GM12864 (cell line): Measurements from ENCODE around the gene PHTF2.

Source experiments
- DNase-seq: peaks from one replicate; pipeline ENCODE4 v3.0.0-alpha.2; 2011; ENCODE audit warnings: low read depth
- H3K4me3 ChIP-seq: 2 replicates; pipeline ENCODE4 v1.5.1; 2011; ENCODE audit warnings: mild to moderate bottlenecking, low read depth, low read length, control low read depth
- TF ChIP-seq, protein P1 (sequence below): IDR thresholded peaks from 2 replicates; pipeline ENCODE4 v1.5.1; 2011; ENCODE audit warnings: low read depth, mild to moderate bottlenecking, moderate library complexity, low read length, control low read depth, inconsistent platforms; ENCODE audit errors: missing control alignments

The PHTF2 gene

GRCh38 chr7:77933394-77933793 lies 134.8 kb downstream of the PHTF2 start:
- DNase-seq = no peak
- TF ChIP-seq, protein P1, sequence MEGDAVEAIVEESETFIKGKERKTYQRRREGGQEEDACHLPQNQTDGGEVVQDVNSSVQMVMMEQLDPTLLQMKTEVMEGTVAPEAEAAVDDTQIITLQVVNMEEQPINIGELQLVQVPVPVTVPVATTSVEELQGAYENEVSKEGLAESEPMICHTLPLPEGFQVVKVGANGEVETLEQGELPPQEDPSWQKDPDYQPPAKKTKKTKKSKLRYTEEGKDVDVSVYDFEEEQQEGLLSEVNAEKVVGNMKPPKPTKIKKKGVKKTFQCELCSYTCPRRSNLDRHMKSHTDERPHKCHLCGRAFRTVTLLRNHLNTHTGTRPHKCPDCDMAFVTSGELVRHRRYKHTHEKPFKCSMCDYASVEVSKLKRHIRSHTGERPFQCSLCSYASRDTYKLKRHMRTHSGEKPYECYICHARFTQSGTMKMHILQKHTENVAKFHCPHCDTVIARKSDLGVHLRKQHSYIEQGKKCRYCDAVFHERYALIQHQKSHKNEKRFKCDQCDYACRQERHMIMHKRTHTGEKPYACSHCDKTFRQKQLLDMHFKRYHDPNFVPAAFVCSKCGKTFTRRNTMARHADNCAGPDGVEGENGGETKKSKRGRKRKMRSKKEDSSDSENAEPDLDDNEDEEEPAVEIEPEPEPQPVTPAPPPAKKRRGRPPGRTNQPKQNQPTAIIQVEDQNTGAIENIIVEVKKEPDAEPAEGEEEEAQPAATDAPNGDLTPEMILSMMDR = no peak
- H3K4me3 ChIP-seq = no peak overlapping the region

- H3K4me3 ChIP-seq = no peak overlapping the region
- no peak for DNase-seq
- TF ChIP-seq, protein P1 = no peak
These were observed 137.2 kb downstream of the PHTF2 start for GRCh38 chr7:77935652-77936348.

GRCh38 chr7:77940647-77941046 lies 142.1 kb downstream of the PHTF2 start:
- DNase-seq = no peak
- TF ChIP-seq, protein P1 = peak; percentile 39
- no peak overlapping the region for H3K4me3 ChIP-seq

GRCh38 chr7:77942431-77942830 lies 143.9 kb downstream of the PHTF2 start:
- H3K4me3 ChIP-seq = no peak overlapping the region
- DNase-seq = no peak
- TF ChIP-seq, protein P1 = no peak

DNA sequence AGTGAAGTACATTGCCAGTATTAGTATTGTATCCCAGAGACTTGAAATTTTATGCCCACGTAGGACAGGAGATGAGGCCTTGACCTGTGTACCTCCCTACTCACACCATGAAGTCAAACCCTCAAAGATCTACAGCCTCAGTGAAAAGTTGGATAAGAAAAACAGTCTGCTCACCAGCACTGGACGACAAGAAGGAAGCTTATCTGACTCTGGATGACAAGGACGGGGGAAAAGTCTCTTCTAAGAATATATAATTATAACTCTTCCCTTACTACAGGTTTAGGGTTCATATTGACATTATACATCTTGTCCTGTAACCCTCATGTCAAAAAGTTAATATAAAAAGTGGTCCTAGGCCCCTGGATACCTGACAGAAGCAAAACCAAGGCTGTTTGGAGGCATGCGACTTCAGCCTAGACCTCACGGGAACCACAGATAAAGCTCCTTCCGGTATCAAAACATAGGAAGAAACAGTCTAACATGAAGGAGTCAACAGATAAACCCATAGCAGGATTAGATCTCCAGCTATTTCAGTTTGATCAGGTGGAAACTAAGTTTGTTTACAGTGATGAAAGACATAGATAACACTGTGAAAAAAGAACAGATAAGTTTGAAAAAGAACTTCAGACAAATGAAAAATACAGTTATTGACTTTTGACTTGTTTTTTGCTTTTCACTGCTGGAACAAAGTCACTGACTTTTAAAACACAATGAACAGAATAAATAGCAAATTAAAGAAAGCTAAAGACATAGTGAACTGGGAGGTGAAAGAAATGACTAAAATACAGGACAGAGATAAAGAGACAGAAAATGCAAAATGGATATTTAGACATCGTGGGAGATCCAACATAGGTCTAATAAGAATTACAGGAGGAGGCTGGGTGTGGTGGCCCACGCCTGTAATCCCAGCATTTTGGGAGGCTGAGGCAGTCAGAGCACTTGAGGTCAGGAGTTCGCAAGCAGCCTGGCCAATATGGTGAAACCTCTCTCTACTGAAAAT lies 145.9 kb downstream of the PHTF2 start:
- H3K4me3 ChIP-seq = no peak overlapping the region
- DNase-seq = no peak
- TF ChIP-seq, protein P1 = no peak

GRCh38 chr7:77950548-77950947 lies 152.0 kb downstream of the PHTF2 start:
- TF ChIP-seq, protein P1 = no peak
- no peak for DNase-seq

More at GRCh38 chr7:77950548-77950947, 152.0 kb downstream of the PHTF2 start:
- no peak overlapping the region for H3K4me3 ChIP-seq
